PC-3 (cell line): ENCODE data around the gene PTPRD. TPM values are rescaled to one million over a fixed set of nuclear protein-coding genes. Genes with fewer than 3 reads are reported as not detected.

ENCODE experiments used
- ATAC-seq: fragments of 200-7000 bp; cut with Tn5 transposase; 2 replicates; pipeline ENCODE4 v1.9.1; 2020; ENCODE audit warnings: mild to moderate bottlenecking, moderate library complexity
- BruUV-seq: library from RNA; stranded (reverse); fragments of 400-500 nt; replicated peaks from 2 replicates; lab custom pipeline; 2021; lab: Mats Ljungman, UMichigan
- CTCF ChIA-PET: fragments of 300-600 bp; sonication (Branson Sonifier 250); formaldehyde crosslinking; loops from one replicate; lab custom pipeline; 2022; ENCODE audit warnings: antibody characterized with exemption; lab: Charles Lee
- POLR2A ChIA-PET: fragments of 300-600 bp; sonication (Branson Sonifier 250); formaldehyde crosslinking; loops from one replicate; lab custom pipeline; 2022; ENCODE audit warnings: antibody characterized with exemption; ENCODE audit not compliant: unreplicated experiment; lab: Charles Lee
- DNase-seq: peaks from one replicate; pipeline ENCODE4 v3.0.0-alpha.2; 2015
- H2AFZ ChIP-seq: fragments of 300-600 bp; sonication (generic); 2 replicates; pipeline ENCODE4 v1.6.0; 2016; ENCODE audit warnings: antibody characterized with exemption, low read length
- H3F3A ChIP-seq: fragments of 300-600 bp; sonication (generic); one replicate; pipeline ENCODE4 v1.6.0; 2017; ENCODE audit warnings: antibody characterized with exemption, low read length, control low read depth, mild to moderate bottlenecking; ENCODE audit not compliant: unreplicated experiment
- H3K27ac ChIP-seq: fragments of 300-600 bp; sonication (generic); 2 replicates; pipeline ENCODE4 v1.5.1; 2016; ENCODE audit warnings: mild to moderate bottlenecking, low read length
- H3K27me3 ChIP-seq: fragments of 300-600 bp; sonication (generic); 2 replicates; pipeline ENCODE4 v1.6.1; 2016; ENCODE audit warnings: low read length, mixed read lengths
- H3K36me3 ChIP-seq: fragments of 300-600 bp; sonication (generic); 2 replicates; pipeline ENCODE4 v1.6.1; 2016; ENCODE audit warnings: low read depth, mixed run types, low read length, mixed read lengths
- H3K4me1 ChIP-seq: fragments of 300-600 bp; sonication (generic); 2 replicates; pipeline ENCODE4 v1.5.1; 2016; ENCODE audit warnings: low read length; ENCODE audit not compliant: insufficient read depth
- H3K4me2 ChIP-seq: fragments of 300-600 bp; sonication (generic); 2 replicates; pipeline ENCODE4 v1.6.0; 2016; ENCODE audit warnings: low read length
- H3K4me3 ChIP-seq: fragments of 300-600 bp; sonication (generic); 2 replicates; pipeline ENCODE4 v1.5.1; 2016; ENCODE audit warnings: mild to moderate bottlenecking, low read length, mixed read lengths
- H3K79me2 ChIP-seq: fragments of 300-600 bp; sonication (generic); 2 replicates; pipeline ENCODE4 v1.6.1; 2017; ENCODE audit warnings: low read length, mixed read lengths
- H3K9ac ChIP-seq: fragments of 300-600 bp; sonication (generic); 2 replicates; pipeline ENCODE4 v1.6.0; 2016; ENCODE audit warnings: mild to moderate bottlenecking, low read length
- H3K9me2 ChIP-seq: fragments of 300-600 bp; sonication (generic); replicated peaks from 2 replicates; pipeline ENCODE4 v1.6.1; 2016; ENCODE audit warnings: mixed run types, low read length, mixed read lengths
- H3K9me3 ChIP-seq: fragments of 300-600 bp; sonication (generic); 2 replicates; pipeline ENCODE4 v1.6.1; 2016; ENCODE audit warnings: low read length, mixed read lengths
- H4K20me1 ChIP-seq: fragments of 300-600 bp; sonication (generic); 2 replicates; pipeline ENCODE4 v1.6.1; 2016; ENCODE audit warnings: low read length, mixed read lengths
- CTCF ChIP-seq: fragments of 300-600 bp; sonication (generic); conservative IDR thresholded peaks from 2 replicates; pipeline ENCODE4 v1.5.1; 2017; ENCODE audit warnings: antibody characterized with exemption, low read depth, mild to moderate bottlenecking, low read length
- EZH2 ChIP-seq: fragments of 300-600 bp; sonication (generic); IDR thresholded peaks from one replicate; pipeline ENCODE4 v1.6.1; 2017; ENCODE audit warnings: antibody characterized with exemption, mild to moderate bottlenecking, low read length; ENCODE audit not compliant: unreplicated experiment
- EZH2phosphoT487 ChIP-seq: fragments of 300-600 bp; sonication (generic); IDR thresholded peaks from 2 replicates; pipeline ENCODE4 v1.6.1; 2018; ENCODE audit warnings: mild to moderate bottlenecking, antibody characterized with exemption, low read length, borderline replicate concordance
- intact Hi-C: fragments of 100-400 bp; cut with micrococcal nuclease; formaldehyde crosslinking; loops from 2 replicates; pipeline ENCODE4 v1.9.0; 2023
- total RNA-seq: library from RNA; depleted of rRNA; stranded (reverse); fragments of >200 nt; gene quantifications from 2 replicates; pipeline ENCODE4 v1.2.3, GENCODE V29; 2014

The PTPRD gene
- total RNA-seq, 1 experiment from 2014 or later = not detected

- no peak overlapping the region for H3K4me2 ChIP-seq
- H3K4me3 ChIP-seq = no peak overlapping the region
- H3K9me3 ChIP-seq = no peaks in the 10 kb centered on the region
- intact Hi-C loops = no loop called here
- H3K9ac ChIP-seq = no peak overlapping the region
- no peak overlapping the region for H2AFZ ChIP-seq
- no TSS peak for BruUV-seq
- DNase-seq (no peak), ATAC-seq (no peak)
- CTCF ChIA-PET = no interaction called here
- no peak for TF ChIP-seq CTCF
- no peak for TF ChIP-seq EZH2
- TF ChIP-seq EZH2phosphoT487 = no peak
- no peaks in the 10 kb centered on the region for H4K20me1 ChIP-seq
- POLR2A ChIA-PET = no interaction called here
- H3K9me2 ChIP-seq = no peaks in the 10 kb centered on the region
- no peaks in the 10 kb centered on the region for H3K36me3 ChIP-seq
- no peaks in the 10 kb centered on the region for H3K4me1 ChIP-seq
- H3F3A ChIP-seq = no peaks in the 10 kb centered on the region
- no peak overlapping the region for H3K27ac ChIP-seq
- no peaks in the 10 kb centered on the region for H3K79me2 ChIP-seq
- no peaks in the 10 kb centered on the region for H3K27me3 ChIP-seq
Observed at GRCh38 chr9:8473244-8474020, 2139.4 kb downstream of the PTPRD start.

GRCh38 chr9:8468045-8468637 is 2144.7 kb downstream of the PTPRD start:
- Histone ChIP-seq H3K27me3 (no peaks in the 10 kb centered on the region), H3K4me1 (no peaks in the 10 kb centered on the region), H3K9me3 (no peaks in the 10 kb centered on the region), H3F3A (no peaks in the 10 kb centered on the region), H3K27ac (no peak overlapping the region), H3K79me2 (no peaks in the 10 kb centered on the region), H3K4me2 (no peak overlapping the region), H2AFZ (no peak overlapping the region), H3K9ac (no peak overlapping the region), H3K4me3 (no peak overlapping the region), H3K9me2 (no peaks in the 10 kb centered on the region), H3K36me3 (no peaks in the 10 kb centered on the region), H4K20me1 (no peaks in the 10 kb centered on the region)
- POLR2A ChIA-PET = no interaction called here
- TF ChIP-seq EZH2 (no peak), EZH2phosphoT487 (no peak), CTCF (no peak)
- intact Hi-C loops = no loop called here
- no TSS peak for BruUV-seq
- DNase-seq = no peak
- ATAC-seq = no peak
- CTCF ChIA-PET = no interaction called here

GRCh38 chr9:8457816-8458215 is 2155.0 kb downstream of the PTPRD start:
- Histone ChIP-seq H3K27me3 (no peaks in the 10 kb centered on the region), H3K9me2 (no peaks in the 10 kb centered on the region), H2AFZ (no peak overlapping the region), H3K4me3 (no peak overlapping the region), H3K27ac (no peak overlapping the region), H3K79me2 (no peaks in the 10 kb centered on the region), H3K9ac (no peak overlapping the region), H4K20me1 (no peaks in the 10 kb centered on the region), H3K4me1 (no peaks in the 10 kb centered on the region), H3K36me3 (no peaks in the 10 kb centered on the region), H3K9me3 (no peaks in the 10 kb centered on the region), H3F3A (no peaks in the 10 kb centered on the region), H3K4me2 (no peak overlapping the region)
- POLR2A ChIA-PET = no interaction called here
- no TSS peak for BruUV-seq
- intact Hi-C loops = no loop called here
- CTCF ChIA-PET = no interaction called here
- no peak for ATAC-seq
- DNase-seq = no peak
- TF ChIP-seq CTCF = no peak
- TF ChIP-seq EZH2 = no peak
- no peak for TF ChIP-seq EZH2phosphoT487
